Neural crest cell (in vitro differentiated cells): ENCODE data around the gene MACROH2A1. TPM values are rescaled to one million over a fixed set of nuclear protein-coding genes. Genes with fewer than 3 reads are reported as not detected.

Experiments used
- DNase-seq: peaks from one replicate; pipeline ENCODE4 v3.0.0; 2021; ENCODE audit warnings: low read depth, mixed read lengths, low spot score
- H3K27ac Mint-ChIP-seq: one replicate; pipeline ENCODE4 v1.8.0; 2021; ENCODE audit warnings: mild to moderate bottlenecking, mixed read lengths; ENCODE audit not compliant: unreplicated experiment
- H3K27me3 Mint-ChIP-seq: 2 replicates; pipeline ENCODE4 v1.8.0; 2021; ENCODE audit warnings: low read depth, mild to moderate bottlenecking, mixed read lengths
- H3K36me3 Mint-ChIP-seq: 2 replicates; pipeline ENCODE4 v1.8.0; 2021; ENCODE audit warnings: low read depth, mild to moderate bottlenecking, mixed read lengths
- H3K4me1 Mint-ChIP-seq: 2 replicates; pipeline ENCODE4 v1.8.0; 2021; ENCODE audit warnings: mixed read lengths
- H3K4me3 Mint-ChIP-seq: one replicate; pipeline ENCODE4 v1.8.0; 2021; ENCODE audit warnings: mild to moderate bottlenecking, mixed read lengths
- H3K9me3 Mint-ChIP-seq: 2 replicates; pipeline ENCODE4 v1.8.0; 2021; ENCODE audit warnings: mixed read lengths
- total RNA-seq: library from RNA; stranded (reverse); gene quantifications from 2 replicates; pipeline ENCODE4 v1.2.1, GENCODE V29; 2021
- TF ChIP-seq, protein P1 (sequence below): fragments of 200-600 bp; sonication (generic); conservative IDR thresholded peaks from 2 replicates; pipeline ENCODE4 v1.5.0; 2021; ENCODE audit warnings: antibody characterized with exemption, mild to moderate bottlenecking

The MACROH2A1 gene
- total RNA-seq, 1 donor from 2014 or later: 339 TPM

DNA sequence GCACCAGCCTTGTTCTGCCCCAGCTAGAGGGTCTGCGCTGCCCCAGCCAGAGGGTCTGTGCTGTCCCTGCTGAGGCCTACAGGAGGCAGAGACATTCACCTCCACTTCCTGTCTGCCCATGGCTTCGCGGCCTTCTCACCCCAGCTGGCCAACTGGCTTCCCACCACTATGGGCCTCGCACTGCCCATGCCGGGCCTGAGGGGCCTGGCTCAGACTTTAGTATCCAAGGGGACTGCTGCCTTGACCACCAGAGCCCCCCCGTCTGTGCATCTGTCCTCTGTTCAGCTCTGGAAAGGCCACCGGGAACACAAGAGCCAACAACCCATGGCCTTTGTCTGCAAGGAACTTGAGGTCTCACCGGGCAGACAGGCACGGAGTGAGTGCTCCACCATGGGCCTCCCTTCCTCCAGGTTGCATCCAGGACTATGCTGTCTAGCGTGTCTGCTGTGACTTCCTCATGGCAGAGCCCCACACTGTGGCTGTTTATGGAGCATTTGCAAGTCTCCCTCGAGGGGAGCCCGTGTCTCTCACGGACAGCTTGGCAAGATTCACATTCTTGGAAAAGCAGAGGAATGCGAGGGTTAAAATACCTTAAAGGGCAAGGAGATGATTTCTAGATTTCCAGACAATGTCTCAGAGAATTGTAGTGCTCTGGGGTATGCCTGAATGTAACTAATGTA, 46.4 kb upstream of the MACROH2A1 start:
- TF ChIP-seq, protein P1, sequence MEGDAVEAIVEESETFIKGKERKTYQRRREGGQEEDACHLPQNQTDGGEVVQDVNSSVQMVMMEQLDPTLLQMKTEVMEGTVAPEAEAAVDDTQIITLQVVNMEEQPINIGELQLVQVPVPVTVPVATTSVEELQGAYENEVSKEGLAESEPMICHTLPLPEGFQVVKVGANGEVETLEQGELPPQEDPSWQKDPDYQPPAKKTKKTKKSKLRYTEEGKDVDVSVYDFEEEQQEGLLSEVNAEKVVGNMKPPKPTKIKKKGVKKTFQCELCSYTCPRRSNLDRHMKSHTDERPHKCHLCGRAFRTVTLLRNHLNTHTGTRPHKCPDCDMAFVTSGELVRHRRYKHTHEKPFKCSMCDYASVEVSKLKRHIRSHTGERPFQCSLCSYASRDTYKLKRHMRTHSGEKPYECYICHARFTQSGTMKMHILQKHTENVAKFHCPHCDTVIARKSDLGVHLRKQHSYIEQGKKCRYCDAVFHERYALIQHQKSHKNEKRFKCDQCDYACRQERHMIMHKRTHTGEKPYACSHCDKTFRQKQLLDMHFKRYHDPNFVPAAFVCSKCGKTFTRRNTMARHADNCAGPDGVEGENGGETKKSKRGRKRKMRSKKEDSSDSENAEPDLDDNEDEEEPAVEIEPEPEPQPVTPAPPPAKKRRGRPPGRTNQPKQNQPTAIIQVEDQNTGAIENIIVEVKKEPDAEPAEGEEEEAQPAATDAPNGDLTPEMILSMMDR: no peak
- Mint-ChIP-seq H3K36me3 (no peaks in the 10 kb centered on the region), H3K27me3 (no peaks in the 10 kb centered on the region), H3K9me3 (peaks cover 2% of the 10 kb centered on the region), H3K27ac (no peak overlapping the region), H3K4me3 (no peak overlapping the region), H3K4me1 (peaks cover 8% of the 10 kb centered on the region)
- DNase-seq: no peak

DNA sequence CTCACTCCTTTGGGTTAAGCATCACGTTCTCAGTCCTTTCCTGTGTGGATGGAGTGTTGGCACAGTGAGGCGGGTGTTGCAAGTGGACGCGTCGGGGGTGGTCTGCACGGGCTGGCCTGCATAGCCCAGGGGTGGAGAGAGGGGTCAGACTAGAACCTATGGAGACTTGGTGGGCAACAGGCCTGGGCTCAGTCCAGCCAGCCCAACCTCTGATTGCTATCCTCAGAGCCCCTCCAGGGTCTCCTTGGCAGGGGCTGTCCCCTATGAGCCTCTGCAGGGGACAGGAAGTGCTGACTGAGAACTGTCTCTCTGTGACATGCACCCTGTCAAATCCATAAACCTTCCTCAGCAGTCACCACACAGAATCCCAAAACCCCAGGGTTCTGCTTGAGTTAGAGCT, 45.9 kb upstream of the MACROH2A1 start:
- TF ChIP-seq, protein P1: no peak
- no peaks in the 10 kb centered on the region for H3K36me3 Mint-ChIP-seq
- DNase-seq: no peak

DNA sequence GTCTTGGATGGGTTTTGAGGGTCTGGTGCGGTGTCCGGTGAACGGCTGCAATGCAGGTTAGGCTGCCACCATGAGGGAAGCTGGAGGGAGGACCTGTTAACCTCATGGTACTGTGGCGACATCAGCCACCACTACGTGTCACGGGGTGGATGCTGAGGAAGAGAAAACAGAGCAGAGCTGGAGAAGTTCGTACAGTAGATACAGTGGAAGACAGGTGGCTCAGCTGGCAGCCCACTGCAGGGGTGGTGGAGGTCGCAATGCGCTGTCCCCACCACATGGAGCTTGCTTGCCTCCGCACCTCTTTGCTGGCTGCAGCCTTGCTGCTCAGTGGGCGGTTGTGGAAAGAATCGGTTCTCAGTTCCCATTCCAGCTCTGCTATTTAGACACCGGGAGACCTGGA, 45.3 kb upstream of the MACROH2A1 start:
- Mint-ChIP-seq H3K27me3 (no peaks in the 10 kb centered on the region), H3K4me3 (no peak overlapping the region), H3K36me3 (no peaks in the 10 kb centered on the region), H3K4me1 (peaks cover 3% of the 10 kb centered on the region), H3K27ac (no peak overlapping the region), H3K9me3 (peaks cover 2% of the 10 kb centered on the region)
- TF ChIP-seq, protein P1: no peak
- no peak for DNase-seq

More for the DNA sequence above, 45.9 kb upstream of the MACROH2A1 start:
- Mint-ChIP-seq H3K27me3 (no peaks in the 10 kb centered on the region), H3K27ac (no peak overlapping the region), H3K9me3 (peaks cover 2% of the 10 kb centered on the region), H3K4me1 (peaks cover 3% of the 10 kb centered on the region), H3K4me3 (no peak overlapping the region)

DNA sequence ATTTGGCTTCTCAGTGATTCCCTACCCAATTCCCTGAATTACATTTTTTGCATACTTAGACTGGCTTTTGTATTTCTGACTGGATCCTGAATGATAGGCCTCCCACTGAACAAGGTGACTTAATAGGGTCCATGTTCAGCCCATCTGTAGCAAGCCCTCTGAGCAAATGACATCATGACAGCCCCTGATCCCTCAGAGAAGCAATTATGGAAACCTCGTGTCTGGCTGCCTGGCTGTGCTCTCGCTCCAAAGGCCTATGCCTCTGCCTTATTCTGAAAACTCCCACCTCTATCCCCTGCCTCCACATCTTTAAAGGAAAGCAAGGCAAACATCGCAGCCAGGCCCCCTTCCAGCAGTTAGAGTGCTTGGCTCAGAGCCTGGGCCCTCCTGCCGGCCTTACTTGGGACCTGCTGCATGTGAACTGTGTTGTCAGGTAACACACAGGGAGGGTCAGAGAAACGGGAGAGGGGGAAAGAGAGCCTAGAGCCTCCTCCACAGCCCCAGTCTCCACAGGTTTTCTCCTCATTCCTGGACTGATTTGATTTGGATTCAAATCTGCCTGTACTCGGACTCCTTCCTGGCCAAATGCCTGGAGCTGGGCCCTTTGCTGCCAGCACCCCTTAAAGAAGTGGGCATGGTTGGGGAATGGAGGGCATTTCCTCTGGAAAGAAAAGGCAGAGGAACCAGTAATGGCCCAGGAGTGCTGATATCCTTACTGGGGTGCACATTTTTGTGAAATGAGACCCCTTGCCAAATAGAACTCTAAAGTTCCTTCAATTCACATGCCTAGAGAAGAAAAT, 44.3 kb upstream of the MACROH2A1 start:
- no peak for DNase-seq
- TF ChIP-seq, protein P1: no peak

DNA sequence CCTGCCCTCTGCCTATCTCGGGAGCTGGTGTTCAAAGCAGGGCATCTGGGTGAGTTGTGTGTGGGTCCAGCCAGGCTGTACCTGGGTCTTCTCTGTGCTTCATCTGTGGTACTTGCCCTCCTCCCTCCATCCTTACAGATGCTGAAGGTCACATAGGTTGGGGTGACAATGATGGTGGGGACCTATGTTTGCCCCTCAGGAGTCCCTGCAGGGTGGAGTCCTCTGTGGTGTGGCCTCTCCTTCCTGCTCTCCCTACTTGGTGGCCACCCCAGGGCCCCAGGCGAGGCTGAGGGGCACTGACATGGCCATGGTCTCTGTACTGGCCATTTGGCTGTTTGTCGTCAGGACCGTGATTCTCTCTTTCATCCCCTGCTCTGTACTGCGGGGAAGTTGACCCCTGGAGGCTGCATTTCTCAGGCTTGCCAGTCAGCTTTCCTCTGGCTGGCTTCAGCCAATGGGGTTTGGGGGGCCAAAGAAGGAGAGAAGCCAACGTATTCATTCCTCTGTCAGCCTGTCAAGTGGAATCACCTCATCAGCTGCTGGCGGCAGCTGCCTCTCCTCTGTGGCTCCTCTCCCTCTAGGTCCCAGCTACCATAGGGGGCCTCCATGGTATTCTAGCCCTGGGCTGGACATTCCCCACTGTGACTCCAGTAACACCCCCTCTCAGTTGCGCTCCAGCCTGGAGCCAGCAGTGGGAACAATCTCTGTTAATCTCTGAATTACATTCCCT, 43.6 kb upstream of the MACROH2A1 start:
- Mint-ChIP-seq H3K27me3 (no peaks in the 10 kb centered on the region), H3K9me3 (peaks cover 2% of the 10 kb centered on the region), H3K4me3 (no peak overlapping the region), H3K27ac (no peak overlapping the region), H3K4me1 (peaks cover 3% of the 10 kb centered on the region), H3K36me3 (no peaks in the 10 kb centered on the region)
- no peak for DNase-seq
- TF ChIP-seq, protein P1: no peak

More for the DNA sequence above, 44.3 kb upstream of the MACROH2A1 start:
- no peak overlapping the region for H3K4me3 Mint-ChIP-seq
- peaks cover 3% of the 10 kb centered on the region for H3K4me1 Mint-ChIP-seq
- peaks cover 2% of the 10 kb centered on the region for H3K9me3 Mint-ChIP-seq
- H3K36me3 Mint-ChIP-seq: no peaks in the 10 kb centered on the region
- no peaks in the 10 kb centered on the region for H3K27me3 Mint-ChIP-seq
- H3K27ac Mint-ChIP-seq: no peak overlapping the region
